Mammary epithelial cell (primary cell): ENCODE measurements around the gene KRT39.

Experiments
- EZH2 ChIP-seq: IDR thresholded peaks from 2 replicates; pipeline ENCODE4 v1.6.1; 2012; ENCODE audit warnings: low read length, inconsistent platforms, borderline replicate concordance
- TF ChIP-seq, protein P1 (sequence below), 2 donors: IDR thresholded peaks in 1 of 2; conservative IDR thresholded peaks in 1 of 2; 2 replicates each; pipeline ENCODE4 v1.5.1; 2011 to 2012; ENCODE audit warnings: inconsistent platforms in 2 of 2, low read length in 2 of 2, mild to moderate bottlenecking in 2 of 2, control low read depth in 1 of 2, low read depth in 1 of 2; ENCODE audit not compliant: insufficient read depth in 1 of 2; ENCODE audit errors: extremely low read depth in 1 of 2

DNA sequence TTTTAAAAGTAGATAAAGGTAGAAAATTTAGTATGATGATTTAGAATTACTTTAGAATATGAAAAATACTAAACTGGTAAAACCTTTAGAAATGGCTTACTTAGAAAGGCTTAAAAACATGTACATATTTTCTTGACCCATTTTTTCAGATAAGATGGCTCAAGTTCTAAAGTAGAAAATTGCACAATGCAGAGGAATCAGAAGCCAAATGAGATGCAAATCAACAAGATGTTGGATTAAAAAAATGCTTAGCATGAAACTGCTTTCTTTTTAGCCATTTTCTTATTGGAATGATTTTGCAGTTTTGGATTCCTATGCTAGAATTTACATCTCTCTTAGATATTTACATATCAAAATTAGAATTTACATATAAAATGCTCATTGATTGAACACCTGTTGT is 43.7 kb upstream of the KRT39 start:
- TF ChIP-seq, protein P1, sequence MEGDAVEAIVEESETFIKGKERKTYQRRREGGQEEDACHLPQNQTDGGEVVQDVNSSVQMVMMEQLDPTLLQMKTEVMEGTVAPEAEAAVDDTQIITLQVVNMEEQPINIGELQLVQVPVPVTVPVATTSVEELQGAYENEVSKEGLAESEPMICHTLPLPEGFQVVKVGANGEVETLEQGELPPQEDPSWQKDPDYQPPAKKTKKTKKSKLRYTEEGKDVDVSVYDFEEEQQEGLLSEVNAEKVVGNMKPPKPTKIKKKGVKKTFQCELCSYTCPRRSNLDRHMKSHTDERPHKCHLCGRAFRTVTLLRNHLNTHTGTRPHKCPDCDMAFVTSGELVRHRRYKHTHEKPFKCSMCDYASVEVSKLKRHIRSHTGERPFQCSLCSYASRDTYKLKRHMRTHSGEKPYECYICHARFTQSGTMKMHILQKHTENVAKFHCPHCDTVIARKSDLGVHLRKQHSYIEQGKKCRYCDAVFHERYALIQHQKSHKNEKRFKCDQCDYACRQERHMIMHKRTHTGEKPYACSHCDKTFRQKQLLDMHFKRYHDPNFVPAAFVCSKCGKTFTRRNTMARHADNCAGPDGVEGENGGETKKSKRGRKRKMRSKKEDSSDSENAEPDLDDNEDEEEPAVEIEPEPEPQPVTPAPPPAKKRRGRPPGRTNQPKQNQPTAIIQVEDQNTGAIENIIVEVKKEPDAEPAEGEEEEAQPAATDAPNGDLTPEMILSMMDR (conservative IDR thresholded peaks at IDR 0.05 in 1 of 2, IDR thresholded peaks at IDR 0.05 in 1 of 2; ENCODE audit: extremely low read depth in 1 of 2, insufficient read depth in 1 of 2, low read depth in 1 of 2, low read length in 2 of 2): no peak
- TF ChIP-seq EZH2: no peak
